Daoy (cell line): ENCODE measurements around the gene OR1J2. TPM values are rescaled to one million over a fixed set of nuclear protein-coding genes. Genes with fewer than 3 reads are reported as not detected.

Experiments used
- DNase-seq: peaks from one replicate; pipeline ENCODE4 v3.0.0-alpha.2; 2015; ENCODE audit warnings: low read depth
- total RNA-seq: library from RNA; depleted of rRNA; stranded (reverse); fragments of >200 nt; shearing (Covaris generic); gene quantifications from 2 replicates; pipeline ENCODE4 v1.2.3, GENCODE V29; 2014; rRNA removed

The OR1J2 gene
- total RNA-seq, 1 experiment from 2014 or later: not detected

GRCh38 chr9:122551371-122551770 lies 40.8 kb downstream of the OR1J2 start:
- no peak for DNase-seq

- no peak for DNase-seq
Measured at GRCh38 chr9:122552812-122553211, 42.2 kb downstream of the OR1J2 start, which contains the start of gene OR1N2. OR1N2 (plus strand) TSS chr9:122553112; CDS start chr9:122553212, 100 bp downstream.

Other genes with a start within 250 kb of the OR1J2 start
- gene RBM18, start 246.0 kb upstream of the OR1J2 start, total RNA-seq: 21.8 and 22.3 TPM in 2 replicates
- gene MRRF, start 245.9 kb upstream of the OR1J2 start, total RNA-seq: 50.6 and 61.0 TPM in 2 replicates
- gene PTGS1, start 139.8 kb upstream of the OR1J2 start, total RNA-seq: 0.51 TPM in 1 of 2 replicates, not detected in the other
- gene OR1J1, start 32.9 kb upstream of the OR1J2 start, total RNA-seq: not detected in 2 replicates
- not detected in 2 replicates for gene OR1J4, start 8.3 kb downstream of the OR1J2 start, total RNA-seq
- gene OR1N1, start 16.5 kb downstream of the OR1J2 start, total RNA-seq: not detected in 2 replicates
- not detected in 2 replicates for gene OR1N2, start 42.3 kb downstream of the OR1J2 start, total RNA-seq
- not detected in 2 replicates for gene OR1L8, start 72.6 kb downstream of the OR1J2 start, total RNA-seq
- not detected in 2 replicates for gene OR1Q1, start 103.9 kb downstream of the OR1J2 start, total RNA-seq
- gene OR1B1, start 146.8 kb downstream of the OR1J2 start, total RNA-seq: not detected in 2 replicates
- not detected in 2 replicates for gene OR1L1, start 150.9 kb downstream of the OR1J2 start, total RNA-seq
- not detected in 2 replicates for gene OR1L3, start 164.3 kb downstream of the OR1J2 start, total RNA-seq
- gene OR1L4, start 213.2 kb downstream of the OR1J2 start, total RNA-seq: not detected in 2 replicates
- not detected in 2 replicates for gene OR1L6, start 231.5 kb downstream of the OR1J2 start, total RNA-seq